ENCODE measurements around the gene HACL1. TPM values are rescaled to one million over a fixed set of nuclear protein-coding genes. Genes with fewer than 3 reads are reported as not detected.
"Not testable (repeated sequence)": the region's sequence is repeated elsewhere in the genome, so short reads cannot be mapped to it uniquely, and the experiment has no call there.

The HACL1 gene
- total RNA-seq, 1 donor from 2014 or later: 48.6 TPM

DNA sequence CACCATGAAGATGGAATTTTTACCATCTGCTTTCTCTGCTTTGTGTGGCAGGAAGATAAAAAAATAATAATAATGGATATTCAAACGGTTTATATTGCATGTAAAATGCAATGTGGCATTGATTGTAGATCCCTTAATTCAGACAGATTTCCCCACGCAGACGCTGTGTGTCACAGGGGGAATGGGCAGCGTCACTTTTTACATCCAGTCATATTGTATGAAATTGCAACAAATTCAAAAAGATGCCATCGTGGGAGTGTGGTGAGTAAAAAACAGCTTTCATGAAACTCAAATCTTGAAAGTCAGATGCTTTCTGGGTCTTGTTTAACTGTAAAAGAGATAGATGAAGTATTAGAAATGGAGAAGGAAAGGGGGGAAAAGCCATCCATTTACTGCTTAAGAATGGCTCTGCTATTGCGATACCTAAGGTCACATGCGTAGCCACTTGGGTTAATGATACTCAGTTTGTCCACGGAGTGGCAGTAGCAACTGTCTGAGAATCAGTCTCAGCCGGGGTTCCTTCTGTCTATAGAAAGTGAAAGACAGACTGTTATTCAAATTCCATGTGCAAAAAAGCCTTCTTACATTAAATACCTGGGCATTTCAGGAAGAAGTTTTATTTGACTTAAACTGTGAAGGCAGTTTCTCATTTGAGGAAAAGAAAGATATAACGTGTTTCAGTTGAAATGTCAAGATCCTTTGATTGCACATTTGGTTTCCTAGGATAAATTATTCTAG is 28.7 kb upstream of the HACL1 start:
- Mint-ChIP-seq H3K27ac (no peak overlapping the region), H3K36me3 (peaks cover 2% of the 10 kb centered on the region), H3K27me3 (ENCODE audit: insufficient read depth, low read depth) (no peaks in the 10 kb centered on the region), H3K9me3 (no peaks in the 10 kb centered on the region), H3K4me3 (no peak overlapping the region), H3K4me1 (peaks cover 36% of the 10 kb centered on the region)
- H3K4me3 ChIP-seq: no peak overlapping the region
- DNase-seq (ENCODE audit: low spot score): peak; percentile 81
- H3K9me3 ChIP-seq (ENCODE audit: low read depth): no peaks in the 10 kb centered on the region
- no peak overlapping the region for H3K4me2 ChIP-seq
- no peaks in the 10 kb centered on the region for H3K36me3 ChIP-seq
- no peaks in the 10 kb centered on the region for H3K27me3 ChIP-seq
- H3K9ac ChIP-seq: no peak overlapping the region
- no peaks in the 10 kb centered on the region for H4K20me1 ChIP-seq (ENCODE audit: low read depth)
- no peak overlapping the region for H3K27ac ChIP-seq
- no peaks in the 10 kb centered on the region for H3K79me2 ChIP-seq (ENCODE audit: low read depth)
- TF ChIP-seq EZH2phosphoT487 (IDR thresholded peaks at IDR 0.05) (no peak), EZH2 (IDR thresholded peaks at IDR 0.05) (no peak)
- TF ChIP-seq, protein P1, sequence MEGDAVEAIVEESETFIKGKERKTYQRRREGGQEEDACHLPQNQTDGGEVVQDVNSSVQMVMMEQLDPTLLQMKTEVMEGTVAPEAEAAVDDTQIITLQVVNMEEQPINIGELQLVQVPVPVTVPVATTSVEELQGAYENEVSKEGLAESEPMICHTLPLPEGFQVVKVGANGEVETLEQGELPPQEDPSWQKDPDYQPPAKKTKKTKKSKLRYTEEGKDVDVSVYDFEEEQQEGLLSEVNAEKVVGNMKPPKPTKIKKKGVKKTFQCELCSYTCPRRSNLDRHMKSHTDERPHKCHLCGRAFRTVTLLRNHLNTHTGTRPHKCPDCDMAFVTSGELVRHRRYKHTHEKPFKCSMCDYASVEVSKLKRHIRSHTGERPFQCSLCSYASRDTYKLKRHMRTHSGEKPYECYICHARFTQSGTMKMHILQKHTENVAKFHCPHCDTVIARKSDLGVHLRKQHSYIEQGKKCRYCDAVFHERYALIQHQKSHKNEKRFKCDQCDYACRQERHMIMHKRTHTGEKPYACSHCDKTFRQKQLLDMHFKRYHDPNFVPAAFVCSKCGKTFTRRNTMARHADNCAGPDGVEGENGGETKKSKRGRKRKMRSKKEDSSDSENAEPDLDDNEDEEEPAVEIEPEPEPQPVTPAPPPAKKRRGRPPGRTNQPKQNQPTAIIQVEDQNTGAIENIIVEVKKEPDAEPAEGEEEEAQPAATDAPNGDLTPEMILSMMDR (IDR thresholded peaks at IDR 0.05): peak; percentile 75
- H2AFZ ChIP-seq (replicated peaks): no peak overlapping the region
- H3F3A ChIP-seq (ENCODE audit: low read depth): peaks cover 5% of the 10 kb centered on the region
- H3K4me1 ChIP-seq: peaks cover 13% of the 10 kb centered on the region

- H3K27ac Mint-ChIP-seq: no peak overlapping the region
- no peak for DNase-seq (ENCODE audit: low spot score)
- Histone ChIP-seq H3K79me2 (ENCODE audit: low read depth) (no peaks in the 10 kb centered on the region), H3K4me3 (no peak overlapping the region), H4K20me1 (ENCODE audit: low read depth) (no peaks in the 10 kb centered on the region), H3K4me1 (peaks cover 13% of the 10 kb centered on the region), H3K4me2 (no peak overlapping the region), H3K9ac (no peak overlapping the region), H3F3A (ENCODE audit: low read depth) (peaks cover 5% of the 10 kb centered on the region), H3K36me3 (no peaks in the 10 kb centered on the region), H3K9me3 (ENCODE audit: low read depth) (no peaks in the 10 kb centered on the region), H2AFZ (replicated peaks) (no peak overlapping the region), H3K27ac (no peak overlapping the region), H3K27me3 (no peaks in the 10 kb centered on the region)
- H3K4me1 Mint-ChIP-seq: peaks cover 29% of the 10 kb centered on the region
- TF ChIP-seq EZH2 (IDR thresholded peaks at IDR 0.05) (no peak), EZH2phosphoT487 (IDR thresholded peaks at IDR 0.05) (no peak)
- TF ChIP-seq, protein P1 (IDR thresholded peaks at IDR 0.05): no peak
- H3K36me3 Mint-ChIP-seq: peaks cover 2% of the 10 kb centered on the region
- H3K27me3 Mint-ChIP-seq (ENCODE audit: insufficient read depth, low read depth): no peaks in the 10 kb centered on the region
- H3K9me3 Mint-ChIP-seq: no peaks in the 10 kb centered on the region
- H3K4me3 Mint-ChIP-seq: no peak overlapping the region
Measured at GRCh38 chr3:15628967-15629366, 27.6 kb upstream of the HACL1 start.

GRCh38 chr3:15623535-15624440 is 22.4 kb upstream of the HACL1 start:
- no peak overlapping the region for H3K9ac ChIP-seq
- H3K9me3 ChIP-seq (ENCODE audit: low read depth): peaks cover 6% of the 10 kb centered on the region
- no peaks in the 10 kb centered on the region for H3K36me3 ChIP-seq
- Mint-ChIP-seq H3K36me3 (peaks cover 10% of the 10 kb centered on the region), H3K27me3 (ENCODE audit: insufficient read depth, low read depth) (no peaks in the 10 kb centered on the region), H3K4me1 (no peaks in the 10 kb centered on the region), H3K9me3 (peaks cover 20% of the 10 kb centered on the region), H3K27ac (no peak overlapping the region), H3K4me3 (no peak overlapping the region)
- no peaks in the 10 kb centered on the region for H3F3A ChIP-seq (ENCODE audit: low read depth)
- H3K79me2 ChIP-seq (ENCODE audit: low read depth): no peaks in the 10 kb centered on the region
- no peaks in the 10 kb centered on the region for H3K27me3 ChIP-seq
- H3K4me2 ChIP-seq: no peak overlapping the region
- H3K27ac ChIP-seq: no peak overlapping the region
- H4K20me1 ChIP-seq (ENCODE audit: low read depth): no peaks in the 10 kb centered on the region
- no peaks in the 10 kb centered on the region for H3K4me1 ChIP-seq
- TF ChIP-seq, protein P1 (IDR thresholded peaks at IDR 0.05): no peak
- no peak for TF ChIP-seq EZH2 (IDR thresholded peaks at IDR 0.05)
- TF ChIP-seq EZH2phosphoT487 (IDR thresholded peaks at IDR 0.05): no peak
- H2AFZ ChIP-seq (replicated peaks): no peak overlapping the region
- no peak for DNase-seq (ENCODE audit: low spot score)
- no peak overlapping the region for H3K4me3 ChIP-seq

DNA sequence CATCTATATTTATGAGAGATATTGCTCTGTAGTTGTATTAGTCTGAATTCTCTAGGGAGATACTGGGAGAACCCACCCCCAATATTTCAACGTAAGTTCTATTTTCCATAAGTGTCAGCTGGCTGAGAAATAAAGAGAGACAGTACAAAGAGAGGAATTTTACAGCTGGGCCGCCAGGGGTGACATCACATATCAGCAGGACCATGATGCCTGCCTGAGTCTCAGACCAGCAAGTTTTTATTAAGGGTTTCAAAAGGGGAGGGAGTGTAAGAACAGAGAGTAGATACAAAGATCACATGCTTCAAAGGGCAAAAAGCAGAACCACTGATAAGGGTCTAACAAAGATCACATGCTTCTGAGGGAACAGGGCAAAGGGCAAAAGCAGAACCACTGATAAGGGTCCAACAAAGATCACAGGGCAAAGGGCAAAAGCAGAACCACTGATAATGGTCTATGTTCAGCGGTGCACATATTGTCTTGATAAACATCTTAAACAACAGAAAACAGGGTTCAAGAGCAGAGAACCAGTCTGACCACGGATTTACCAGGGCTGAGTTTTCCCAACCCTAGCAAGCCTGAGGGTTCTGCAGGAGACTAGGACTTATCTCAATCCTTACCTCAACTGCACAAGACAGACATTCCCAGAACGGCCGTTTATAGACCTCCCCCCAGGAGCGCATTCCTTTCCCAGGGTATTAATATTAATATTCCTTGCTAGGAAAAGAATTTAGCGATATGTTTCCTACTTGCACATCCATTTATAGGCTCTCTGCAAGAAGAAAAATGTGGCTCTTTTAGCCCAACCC is 18.5 kb upstream of the HACL1 start:
- H3K4me1 Mint-ChIP-seq; H4K20me1 ChIP-seq (ENCODE audit: low read depth); H3K79me2 ChIP-seq (ENCODE audit: low read depth); H3K4me3 Mint-ChIP-seq; H3K9me3 ChIP-seq (ENCODE audit: low read depth); H3K27ac ChIP-seq; H3K36me3 Mint-ChIP-seq; H3K36me3 ChIP-seq; H3K4me1 ChIP-seq; DNase-seq (ENCODE audit: low spot score); H2AFZ ChIP-seq (replicated peaks); H3K4me3 ChIP-seq; H3K27me3 Mint-ChIP-seq (ENCODE audit: insufficient read depth, low read depth); H3F3A ChIP-seq (ENCODE audit: low read depth); H3K27ac Mint-ChIP-seq; H3K9ac ChIP-seq; H3K27me3 ChIP-seq; H3K4me2 ChIP-seq: not testable (repeated sequence)
- H3K9me3 Mint-ChIP-seq: peaks cover 20% of the 10 kb centered on the region
